HepG2 (cell line): ENCODE measurements around the gene RBBP8NL. TPM values are rescaled to one million over a fixed set of nuclear protein-coding genes. Genes with fewer than 3 reads are reported as not detected.

Experiments used
- AHR ChIP-seq: IDR thresholded peaks from 2 replicates; pipeline ENCODE4 v1.6.1; 2018; ENCODE audit warnings: missing genetic modification reagents, missing compliant biosample characterization
- CAMTA2 ChIP-seq: sonication (generic); formaldehyde crosslinking; IDR thresholded peaks from 2 replicates; pipeline ENCODE4 v1.4.0; 2020; ENCODE audit warnings: mild to moderate bottlenecking, missing genetic modification reagents, borderline replicate concordance
- CHD4 ChIP-seq: fragments of 200-600 bp; sonication (generic); IDR thresholded peaks from 2 replicates; pipeline ENCODE4 v1.7.0; 2017; ENCODE audit warnings: mild to moderate bottlenecking, low read length, borderline replicate concordance
- CREB1 ChIP-seq, 2 experiments: fragments of 450-650 bp in 1 of 2; IDR thresholded peaks; 2 replicates each; pipeline ENCODE4 v1.6.1; 2016 to 2017; ENCODE audit warnings: control low read depth in 1 of 2, mild to moderate bottlenecking in 1 of 2, missing compliant biosample characterization in 1 of 2, missing genetic modification characterization in 1 of 2
- JDP2 ChIP-seq: sonication (generic); formaldehyde crosslinking; IDR thresholded peaks from 2 replicates; pipeline ENCODE4 v1.8.1; 2022; ENCODE audit warnings: missing genetic modification reagents, borderline replicate concordance
- MAZ ChIP-seq, 2 experiments: sonication (generic) in 1 of 2; formaldehyde crosslinking in 1 of 2; IDR thresholded peaks; 2 replicates each; pipeline versions ENCODE4 v1.5.0 to v1.6.1; 2012 to 2020; ENCODE audit warnings: low read depth in 2 of 2, mild to moderate bottlenecking in 2 of 2, borderline replicate concordance in 1 of 2, improper control_type of control experiment in 1 of 2, low read length in 1 of 2, missing genetic modification reagents in 1 of 2, moderate library complexity in 1 of 2
- MIER3 ChIP-seq: IDR thresholded peaks from 2 replicates; pipeline ENCODE4 v1.6.1; 2016; ENCODE audit warnings: missing compliant biosample characterization, borderline replicate concordance
- MYC ChIP-seq: sonication (generic); formaldehyde crosslinking; IDR thresholded peaks from 2 replicates; pipeline ENCODE4 v1.9.0; 2021; ENCODE audit warnings: missing genetic modification reagents, borderline replicate concordance
- NFATC3 ChIP-seq: sonication (generic); formaldehyde crosslinking; IDR thresholded peaks from 2 replicates; pipeline ENCODE4 v1.5.1; 2020; ENCODE audit warnings: mild to moderate bottlenecking, missing genetic modification reagents
- SP1 ChIP-seq, 2 experiments: fragments of 450-650 bp in 1 of 2; sonication (generic) in 1 of 2; formaldehyde crosslinking in 1 of 2; IDR thresholded peaks; 2 replicates each; pipeline versions ENCODE4 v1.4.0 to v1.6.1; 2016 to 2020; ENCODE audit warnings: missing genetic modification reagents in 1 of 2
- TP53 ChIP-seq: sonication (generic); formaldehyde crosslinking; conservative IDR thresholded peaks from 2 replicates; pipeline ENCODE4 v1.4.0; 2020; ENCODE audit warnings: missing genetic modification reagents
- YEATS4 ChIP-seq: sonication (generic); formaldehyde crosslinking; IDR thresholded peaks from 2 replicates; pipeline ENCODE4 v1.4.0; 2020; ENCODE audit warnings: missing genetic modification reagents, borderline replicate concordance
- ZBTB38 ChIP-seq: sonication (generic); formaldehyde crosslinking; IDR thresholded peaks from 2 replicates; pipeline ENCODE4 v1.5.1; 2020; ENCODE audit warnings: mild to moderate bottlenecking, missing genetic modification reagents
- ZNF30 ChIP-seq: sonication (generic); formaldehyde crosslinking; IDR thresholded peaks from 2 replicates; pipeline ENCODE4 v1.5.0; 2020; ENCODE audit warnings: mild to moderate bottlenecking, missing genetic modification reagents
- ZNF367 ChIP-seq: sonication (generic); formaldehyde crosslinking; IDR thresholded peaks from 2 replicates; pipeline ENCODE4 v1.4.0; 2020; ENCODE audit warnings: missing genetic modification reagents, borderline replicate concordance
- ZNF569 ChIP-seq: sonication (generic); formaldehyde crosslinking; IDR thresholded peaks from 2 replicates; pipeline ENCODE4 v1.5.0; 2020; ENCODE audit warnings: mild to moderate bottlenecking, missing genetic modification reagents, moderate library complexity, borderline replicate concordance
- polyA plus RNA-seq, 8 experiments: library from polyadenylated mRNA; depleted of rRNA in 3 of 8; stranded (reverse) in 7 of 8; unstranded in 1 of 8; fragments of >200 nt; fragmentation: Illumina TruSeq in 4 of 8; extraction: Trizol in 4 of 8; gene quantifications; 2 replicates each; pipeline versions ENCODE4 v1.2.1 to v1.2.3, GENCODE V29; 2011 to 2016; ENCODE audit warnings: low read depth in 4 of 8, missing spikeins in 1 of 8, mixed read lengths in 1 of 8; ENCODE audit not compliant: insufficient read depth in 1 of 8
- total RNA-seq, 5 experiments: library from RNA; depleted of rRNA; stranded (reverse); fragments of >200 nt; fragmentation: Illumina TruSeq; extraction: Trizol; gene quantifications; 2 replicates each; pipeline ENCODE4 v1.2.3, GENCODE V29; 2016; ENCODE audit warnings: low read depth in 1 of 5
- TF ChIP-seq, protein P1 (sequence below): sonication (generic); formaldehyde crosslinking; IDR thresholded peaks from 2 replicates; pipeline ENCODE4 v1.8.0; 2022; ENCODE audit warnings: missing genetic modification reagents, mild to moderate bottlenecking, moderate library complexity, borderline replicate concordance
- TF ChIP-seq, protein P2 (sequence below): sonication (generic); formaldehyde crosslinking; IDR thresholded peaks from 2 replicates; pipeline ENCODE4 v1.4.0; 2020; ENCODE audit warnings: missing genetic modification reagents
- TF ChIP-seq, protein P3 (sequence below): sonication (generic); formaldehyde crosslinking; IDR thresholded peaks from 2 replicates; pipeline ENCODE4 v1.8.0; 2022; ENCODE audit warnings: missing genetic modification reagents, mild to moderate bottlenecking, inconsistent platforms, borderline replicate concordance

Gene RBBP8NL
- total and polyA plus RNA-seq, 2 of the 13 experiments (the other 11 are each of a cell fraction or from before 2014, with no cell fraction given), result 0.69 to 0.86 TPM

DNA sequence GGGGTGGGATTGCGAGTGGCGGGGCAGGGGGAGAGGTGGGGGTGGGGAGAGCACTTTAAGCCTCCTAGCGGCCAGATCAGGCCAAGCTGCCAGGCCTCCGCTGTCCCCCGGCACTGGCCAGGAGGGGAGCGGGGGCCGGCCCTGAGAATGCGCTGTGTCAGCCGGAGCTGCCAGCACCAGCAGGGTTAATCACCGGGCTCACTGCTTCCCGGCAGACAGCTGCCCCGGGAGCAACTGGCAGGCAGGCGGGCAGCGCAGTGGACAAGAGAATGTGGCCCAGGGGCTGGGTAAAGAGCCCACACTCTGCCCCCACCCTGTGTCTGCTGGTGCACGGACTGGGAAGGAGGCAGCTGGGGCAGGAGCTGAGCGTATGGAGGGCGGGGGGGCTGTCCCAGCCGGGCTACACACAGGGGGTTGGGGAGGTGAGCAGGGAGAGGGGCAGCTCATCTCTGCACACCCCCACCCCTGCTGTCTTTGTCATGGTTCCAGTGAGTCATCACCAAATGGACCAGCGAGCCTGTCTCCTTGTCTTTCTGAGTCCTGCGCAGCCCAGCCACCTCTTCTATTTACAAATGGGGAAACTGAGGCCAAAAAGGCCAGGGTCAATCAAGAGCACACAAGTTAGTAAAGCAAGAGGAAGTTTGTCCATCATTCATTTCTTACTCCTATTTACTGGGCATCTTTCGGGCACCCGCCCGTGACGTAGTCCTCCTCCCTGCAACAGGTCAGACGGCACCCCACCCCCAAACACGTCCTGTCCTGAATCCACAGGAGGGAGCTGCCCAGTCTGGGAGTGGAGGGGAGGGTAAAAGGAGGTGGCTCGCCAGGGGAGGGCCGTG, 58.1 kb downstream of the RBBP8NL start (continued):
- TF ChIP-seq, protein P1, sequence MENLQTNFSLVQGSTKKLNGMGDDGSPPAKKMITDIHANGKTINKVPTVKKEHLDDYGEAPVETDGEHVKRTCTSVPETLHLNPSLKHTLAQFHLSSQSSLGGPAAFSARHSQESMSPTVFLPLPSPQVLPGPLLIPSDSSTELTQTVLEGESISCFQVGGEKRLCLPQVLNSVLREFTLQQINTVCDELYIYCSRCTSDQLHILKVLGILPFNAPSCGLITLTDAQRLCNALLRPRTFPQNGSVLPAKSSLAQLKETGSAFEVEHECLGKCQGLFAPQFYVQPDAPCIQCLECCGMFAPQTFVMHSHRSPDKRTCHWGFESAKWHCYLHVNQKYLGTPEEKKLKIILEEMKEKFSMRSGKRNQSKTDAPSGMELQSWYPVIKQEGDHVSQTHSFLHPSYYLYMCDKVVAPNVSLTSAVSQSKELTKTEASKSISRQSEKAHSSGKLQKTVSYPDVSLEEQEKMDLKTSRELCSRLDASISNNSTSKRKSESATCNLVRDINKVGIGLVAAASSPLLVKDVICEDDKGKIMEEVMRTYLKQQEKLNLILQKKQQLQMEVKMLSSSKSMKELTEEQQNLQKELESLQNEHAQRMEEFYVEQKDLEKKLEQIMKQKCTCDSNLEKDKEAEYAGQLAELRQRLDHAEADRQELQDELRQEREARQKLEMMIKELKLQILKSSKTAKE (CRISPR knock-in tag), result no peak; the same call in 1 of the 2 replicates
- TF ChIP-seq YEATS4 (CRISPR knock-in tag) (0 out of 2 replicates have a peak, but pooled peaks have one; percentile 8), AHR (peak; percentile 89; the same call in 1 of the 2 replicates), SP1 (IDR thresholded peaks at IDR 0.05) (no peak), SP1 (CRISPR knock-in tag; IDR thresholded peaks at IDR 0.05) (no peak; the same call in 1 of the 2 replicates), CHD4 (no peak), ZBTB38 (no peak), CAMTA2 (no peak; the same call in 1 of the 2 replicates), MIER3 (CRISPR knock-in tag) (no peak), ZNF30 (no peak), JDP2 (CRISPR knock-in tag) (no peak), ZNF367 (CRISPR knock-in tag) (no peak), MYC (CRISPR knock-in tag) (no peak; the same call in 1 of the 2 replicates), ZNF569 (no peak), CREB1 (IDR thresholded peaks at IDR 0.05) (peak; percentile 74), CREB1 (CRISPR knock-in tag; IDR thresholded peaks at IDR 0.05) (no peak), MAZ (IDR thresholded peaks at IDR 0.05; ENCODE audit: borderline replicate concordance, low read depth, low read length) (peak; percentile 84; the same call in 1 of the 2 replicates), MAZ (CRISPR knock-in tag; IDR thresholded peaks at IDR 0.05; ENCODE audit: low read depth) (no peak; the same call in 1 of the 2 replicates), NFATC3 (CRISPR knock-in tag) (0 out of 2 replicates have a peak, but pooled peaks have one; percentile 35), TP53 (CRISPR knock-in tag) (no peak)
- TF ChIP-seq, protein P2, sequence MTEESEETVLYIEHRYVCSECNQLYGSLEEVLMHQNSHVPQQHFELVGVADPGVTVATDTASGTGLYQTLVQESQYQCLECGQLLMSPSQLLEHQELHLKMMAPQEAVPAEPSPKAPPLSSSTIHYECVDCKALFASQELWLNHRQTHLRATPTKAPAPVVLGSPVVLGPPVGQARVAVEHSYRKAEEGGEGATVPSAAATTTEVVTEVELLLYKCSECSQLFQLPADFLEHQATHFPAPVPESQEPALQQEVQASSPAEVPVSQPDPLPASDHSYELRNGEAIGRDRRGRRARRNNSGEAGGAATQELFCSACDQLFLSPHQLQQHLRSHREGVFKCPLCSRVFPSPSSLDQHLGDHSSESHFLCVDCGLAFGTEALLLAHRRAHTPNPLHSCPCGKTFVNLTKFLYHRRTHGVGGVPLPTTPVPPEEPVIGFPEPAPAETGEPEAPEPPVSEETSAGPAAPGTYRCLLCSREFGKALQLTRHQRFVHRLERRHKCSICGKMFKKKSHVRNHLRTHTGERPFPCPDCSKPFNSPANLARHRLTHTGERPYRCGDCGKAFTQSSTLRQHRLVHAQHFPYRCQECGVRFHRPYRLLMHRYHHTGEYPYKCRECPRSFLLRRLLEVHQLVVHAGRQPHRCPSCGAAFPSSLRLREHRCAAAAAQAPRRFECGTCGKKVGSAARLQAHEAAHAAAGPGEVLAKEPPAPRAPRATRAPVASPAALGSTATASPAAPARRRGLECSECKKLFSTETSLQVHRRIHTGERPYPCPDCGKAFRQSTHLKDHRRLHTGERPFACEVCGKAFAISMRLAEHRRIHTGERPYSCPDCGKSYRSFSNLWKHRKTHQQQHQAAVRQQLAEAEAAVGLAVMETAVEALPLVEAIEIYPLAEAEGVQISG (CRISPR knock-in tag), result peak; percentile 72
- TF ChIP-seq, protein P3, sequence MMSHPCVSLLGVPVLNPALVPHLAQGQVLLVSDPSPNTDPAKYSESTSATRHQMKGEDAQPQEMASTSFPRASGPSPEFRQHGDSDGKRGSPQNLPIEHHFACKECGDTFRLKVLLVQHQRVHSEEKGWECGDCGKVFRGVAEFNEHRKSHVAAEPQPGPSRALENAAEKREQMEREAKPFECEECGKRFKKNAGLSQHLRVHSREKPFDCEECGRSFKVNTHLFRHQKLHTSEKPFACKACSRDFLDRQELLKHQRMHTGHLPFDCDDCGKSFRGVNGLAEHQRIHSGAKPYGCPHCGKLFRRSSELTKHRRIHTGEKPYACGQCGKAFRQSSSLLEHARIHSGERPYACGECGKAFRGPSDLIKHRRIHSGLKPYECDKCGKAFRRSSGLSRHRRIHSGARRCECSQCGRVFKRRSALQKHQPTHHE (CRISPR knock-in tag), result no peak; the same call in 1 of the 2 replicates
